Nephron progenitor cell (in vitro differentiated cells): ENCODE data around the gene KMT5B.

ENCODE experiments used
- DNase-seq: peaks from one replicate; pipeline ENCODE4 v3.0.0; 2021
- H3K27ac Mint-ChIP-seq: 2 replicates; pipeline ENCODE4 v1.8.0; 2021; ENCODE audit warnings: mild to moderate bottlenecking, moderate library complexity, mixed read lengths
- H3K27me3 Mint-ChIP-seq: 2 replicates; pipeline ENCODE4 v1.8.0; 2021; ENCODE audit warnings: mild to moderate bottlenecking, low read depth, mixed read lengths; ENCODE audit not compliant: poor library complexity
- H3K36me3 Mint-ChIP-seq: 2 replicates; pipeline ENCODE4 v1.8.0; 2021; ENCODE audit warnings: low read depth, mixed read lengths
- H3K4me1 Mint-ChIP-seq: 2 replicates; pipeline ENCODE4 v1.8.0; 2021; ENCODE audit warnings: mixed read lengths
- H3K4me3 Mint-ChIP-seq: 2 replicates; pipeline ENCODE4 v1.8.0; 2021; ENCODE audit warnings: mild to moderate bottlenecking, moderate library complexity, mixed read lengths
- H3K9me3 Mint-ChIP-seq: 2 replicates; pipeline ENCODE4 v1.8.0; 2021; ENCODE audit warnings: mild to moderate bottlenecking, moderate library complexity, mixed read lengths
- CTCF ChIP-seq: fragments of 200-600 bp; sonication (generic); IDR thresholded peaks from 2 replicates; pipeline ENCODE4 v1.5.0; 2021; ENCODE audit warnings: antibody characterized with exemption

KMT5B gene

GRCh38 chr11:68118706-68119448 is 94.2 kb downstream of the KMT5B start:
- no peaks in the 10 kb centered on the region for H3K27me3 Mint-ChIP-seq
- peak overlapping the region; percentile 94 for H3K4me3 Mint-ChIP-seq
- H3K27ac Mint-ChIP-seq, result peak overlapping the region; percentile 35
- no peak for DNase-seq
- peaks cover 47% of the 10 kb centered on the region for H3K4me1 Mint-ChIP-seq
- H3K36me3 Mint-ChIP-seq, result no peaks in the 10 kb centered on the region
- TF ChIP-seq CTCF, result no peak
- no peaks in the 10 kb centered on the region for H3K9me3 Mint-ChIP-seq

GRCh38 chr11:68117853-68118470 is 95.1 kb downstream of the KMT5B start:
- Mint-ChIP-seq H3K27ac (peak overlapping the region; percentile 78), H3K36me3 (no peaks in the 10 kb centered on the region), H3K27me3 (no peaks in the 10 kb centered on the region), H3K4me1 (peaks cover 44% of the 10 kb centered on the region), H3K9me3 (no peaks in the 10 kb centered on the region), H3K4me3 (peak overlapping the region; percentile 94)
- no peak for TF ChIP-seq CTCF
- DNase-seq, result no peak

GRCh38 chr11:68116974-68117373 is 96.1 kb downstream of the KMT5B start:
- Mint-ChIP-seq H3K27ac (peak overlapping the region; percentile 95), H3K36me3 (peaks cover 7% of the 10 kb centered on the region), H3K9me3 (peaks cover 3% of the 10 kb centered on the region), H3K4me3 (peak overlapping the region; percentile 62), H3K4me1 (peaks cover 39% of the 10 kb centered on the region), H3K27me3 (no peaks in the 10 kb centered on the region)
- TF ChIP-seq CTCF, result no peak
- DNase-seq, result no peak

GRCh38 chr11:68116126-68116525 is 97.0 kb downstream of the KMT5B start:
- TF ChIP-seq CTCF, result no peak
- Mint-ChIP-seq H3K27me3 (no peaks in the 10 kb centered on the region), H3K4me3 (no peak overlapping the region), H3K36me3 (peaks cover 13% of the 10 kb centered on the region), H3K9me3 (peaks cover 3% of the 10 kb centered on the region), H3K27ac (no peak overlapping the region), H3K4me1 (peaks cover 39% of the 10 kb centered on the region)
- DNase-seq, result no peak

GRCh38 chr11:68115285-68115684 is 97.8 kb downstream of the KMT5B start:
- Mint-ChIP-seq H3K4me1 (peaks cover 38% of the 10 kb centered on the region), H3K27me3 (no peaks in the 10 kb centered on the region)
- DNase-seq, result no peak

More at GRCh38 chr11:68115285-68115684, 97.8 kb downstream of the KMT5B start:
- peak overlapping the region; percentile 68 for H3K27ac Mint-ChIP-seq
- peaks cover 3% of the 10 kb centered on the region for H3K9me3 Mint-ChIP-seq
- TF ChIP-seq CTCF, result no peak
- H3K4me3 Mint-ChIP-seq, result no peak overlapping the region
- peaks cover 17% of the 10 kb centered on the region for H3K36me3 Mint-ChIP-seq
